GM12875 (cell line): ENCODE measurements around the gene FANCG.
A peak's percentile ranks its signal among the peaks of the same experiment; 100 is the strongest.

Experiments
- H3K4me3 ChIP-seq: one replicate; pipeline ENCODE4 v1.5.1; 2011; ENCODE audit warnings: low read depth, low read length, control low read depth
- TF ChIP-seq, protein P1 (sequence below): IDR thresholded peaks from 2 replicates; pipeline ENCODE4 v1.5.1; 2011; ENCODE audit warnings: low read depth, mild to moderate bottlenecking, control low read depth, inconsistent platforms, low read length, moderate library complexity, borderline replicate concordance; ENCODE audit not compliant: insufficient read depth

The FANCG gene

DNA sequence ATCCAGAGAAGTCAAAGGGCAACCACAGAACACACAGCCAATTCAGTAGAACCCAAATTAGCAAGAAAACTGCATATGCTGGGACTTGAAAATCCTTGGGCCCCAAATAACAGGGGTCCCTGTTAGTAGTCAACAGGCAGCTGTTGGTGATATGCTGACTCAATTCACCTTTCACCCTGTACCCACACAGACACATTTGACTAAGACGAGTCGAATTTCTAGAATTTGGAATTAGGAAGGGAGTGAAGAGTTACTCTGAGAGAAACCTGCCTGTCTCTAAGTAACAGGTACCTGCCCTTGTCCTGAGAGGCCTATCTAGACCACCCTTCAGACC, 6.5 kb downstream of the FANCG start:
- TF ChIP-seq, protein P1, sequence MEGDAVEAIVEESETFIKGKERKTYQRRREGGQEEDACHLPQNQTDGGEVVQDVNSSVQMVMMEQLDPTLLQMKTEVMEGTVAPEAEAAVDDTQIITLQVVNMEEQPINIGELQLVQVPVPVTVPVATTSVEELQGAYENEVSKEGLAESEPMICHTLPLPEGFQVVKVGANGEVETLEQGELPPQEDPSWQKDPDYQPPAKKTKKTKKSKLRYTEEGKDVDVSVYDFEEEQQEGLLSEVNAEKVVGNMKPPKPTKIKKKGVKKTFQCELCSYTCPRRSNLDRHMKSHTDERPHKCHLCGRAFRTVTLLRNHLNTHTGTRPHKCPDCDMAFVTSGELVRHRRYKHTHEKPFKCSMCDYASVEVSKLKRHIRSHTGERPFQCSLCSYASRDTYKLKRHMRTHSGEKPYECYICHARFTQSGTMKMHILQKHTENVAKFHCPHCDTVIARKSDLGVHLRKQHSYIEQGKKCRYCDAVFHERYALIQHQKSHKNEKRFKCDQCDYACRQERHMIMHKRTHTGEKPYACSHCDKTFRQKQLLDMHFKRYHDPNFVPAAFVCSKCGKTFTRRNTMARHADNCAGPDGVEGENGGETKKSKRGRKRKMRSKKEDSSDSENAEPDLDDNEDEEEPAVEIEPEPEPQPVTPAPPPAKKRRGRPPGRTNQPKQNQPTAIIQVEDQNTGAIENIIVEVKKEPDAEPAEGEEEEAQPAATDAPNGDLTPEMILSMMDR: no peak
- H3K4me3 ChIP-seq: no peak overlapping the region

DNA sequence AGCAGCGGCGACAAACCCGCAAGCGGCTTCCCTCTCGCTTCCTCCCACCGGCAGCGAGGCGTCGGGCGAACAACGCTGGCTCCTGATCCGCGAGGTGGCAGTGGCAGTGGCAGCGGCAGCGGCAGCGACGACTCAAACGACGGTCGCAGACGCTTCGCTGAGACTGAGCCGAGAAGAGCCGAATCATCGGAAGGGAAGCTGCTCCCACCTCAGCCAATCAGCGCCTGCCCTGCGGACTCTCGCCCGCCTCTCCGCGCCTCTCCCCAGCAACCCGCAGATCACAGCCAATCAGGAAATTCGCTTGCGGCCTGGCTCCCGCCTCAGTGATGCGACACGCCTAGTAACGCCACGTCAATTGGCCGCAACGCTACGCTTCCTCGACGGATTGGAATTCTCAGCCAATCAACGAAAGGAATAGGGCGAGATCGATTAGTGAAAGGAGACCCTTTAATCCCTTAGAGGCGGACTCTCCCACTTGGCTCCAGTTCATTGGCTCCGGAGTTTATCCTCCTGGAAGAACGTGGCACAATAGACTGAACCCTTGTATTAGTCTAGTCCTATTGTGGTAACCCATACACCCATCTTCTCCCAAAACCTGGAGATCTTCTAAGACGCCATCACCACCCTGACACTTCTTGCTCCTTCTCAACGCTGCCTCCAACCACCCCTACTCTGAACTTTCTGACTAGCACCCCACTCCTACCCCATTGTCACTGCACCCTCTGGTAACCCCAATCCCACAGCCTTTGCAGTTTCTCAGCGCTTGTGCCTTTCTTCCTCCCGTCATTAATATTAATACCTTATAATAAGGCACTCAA, 7.1 kb downstream of the FANCG start, which contains the start of gene VCP:
Gene VCP (minus strand): TSS at position 165 of the 818 bp plus-strand sequence. CDS start 272 bp downstream, outside the sequence.
- TF ChIP-seq, protein P1: no peak
- H3K4me3 ChIP-seq: peak within 1 kb of the TSS; percentile 95

DNA sequence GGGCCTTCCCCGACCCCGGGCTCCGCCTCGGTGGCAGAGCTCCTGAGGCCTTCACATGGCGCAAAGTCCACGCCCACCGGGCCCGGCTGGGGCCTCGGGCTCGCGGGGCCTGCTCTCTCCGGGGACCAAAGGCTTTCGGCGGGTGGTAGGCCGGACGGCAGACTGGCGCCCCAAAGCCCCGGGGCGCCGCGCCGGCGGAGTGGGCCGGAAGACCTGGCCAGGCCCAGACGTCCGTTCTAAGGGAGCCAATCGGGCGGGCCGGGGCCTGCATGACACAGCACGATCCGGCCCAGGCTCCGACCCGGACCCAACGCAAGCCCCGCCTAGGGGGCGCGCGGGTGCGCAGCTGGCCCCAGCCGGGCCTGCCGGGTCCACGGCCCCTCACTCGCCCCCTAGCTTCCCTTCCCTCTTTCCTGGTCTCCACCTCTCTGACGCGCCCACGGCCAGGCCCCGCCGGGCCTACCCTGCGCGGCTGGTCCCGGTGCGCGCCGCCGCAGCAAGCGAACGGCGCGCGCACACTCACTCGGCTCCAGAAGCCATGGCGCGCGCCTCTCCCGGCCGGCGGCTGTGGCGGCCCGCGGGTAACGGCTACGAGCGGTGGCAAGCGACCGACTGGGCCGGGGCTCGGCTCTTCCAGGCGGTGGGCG, 7.8 kb downstream of the FANCG start:
- H3K4me3 ChIP-seq: peak overlapping the region; percentile 95
- TF ChIP-seq, protein P1: peak; percentile 41

DNA sequence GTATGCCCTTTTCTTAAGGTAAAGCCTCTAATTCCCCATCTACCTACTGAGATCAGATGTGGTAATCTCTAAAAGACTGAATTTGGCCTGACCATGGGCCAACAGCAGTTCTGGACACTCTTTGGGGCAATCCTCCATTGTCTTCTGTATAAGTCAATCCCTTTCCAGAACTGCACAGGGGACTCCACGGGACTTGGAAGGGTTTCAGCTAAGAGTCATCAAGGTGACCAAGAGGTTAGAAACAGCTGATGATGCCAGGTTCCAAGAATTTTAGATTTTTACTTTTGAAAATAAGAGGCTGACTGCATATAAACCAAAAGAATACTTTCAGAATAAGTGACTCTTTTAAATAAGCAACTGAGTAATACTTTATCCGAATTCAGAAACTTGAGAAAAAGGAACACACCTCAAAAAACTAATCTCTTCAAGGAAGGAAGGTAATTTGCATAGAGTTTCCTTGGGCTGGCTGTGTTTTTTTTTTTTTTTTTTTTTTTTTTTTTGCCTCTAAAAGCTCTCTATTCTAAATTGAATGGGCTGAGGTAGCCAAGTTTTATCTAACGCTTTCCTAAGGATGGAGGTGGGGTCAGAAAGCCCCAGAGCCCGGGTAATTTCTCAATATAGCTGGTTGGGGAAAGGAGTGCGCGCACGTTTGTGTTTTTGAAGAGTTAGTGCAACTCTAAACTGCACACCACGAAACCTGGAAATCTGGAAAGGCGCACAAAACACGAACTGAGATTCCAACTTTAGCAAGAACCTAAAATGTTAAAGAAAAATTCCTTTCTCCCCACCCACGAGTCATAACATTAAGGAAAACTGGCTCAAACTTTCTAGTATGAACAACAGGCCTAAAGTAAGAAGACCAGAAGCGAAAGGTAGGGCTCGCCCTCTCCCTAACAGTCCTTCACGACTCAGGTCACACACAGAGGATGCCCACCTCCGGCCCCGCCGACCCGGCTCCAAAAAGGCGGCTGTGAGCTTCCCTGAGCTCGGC, 8.6 kb downstream of the FANCG start:
- peak overlapping the region; percentile 95 for H3K4me3 ChIP-seq
- TF ChIP-seq, protein P1: no peak

DNA sequence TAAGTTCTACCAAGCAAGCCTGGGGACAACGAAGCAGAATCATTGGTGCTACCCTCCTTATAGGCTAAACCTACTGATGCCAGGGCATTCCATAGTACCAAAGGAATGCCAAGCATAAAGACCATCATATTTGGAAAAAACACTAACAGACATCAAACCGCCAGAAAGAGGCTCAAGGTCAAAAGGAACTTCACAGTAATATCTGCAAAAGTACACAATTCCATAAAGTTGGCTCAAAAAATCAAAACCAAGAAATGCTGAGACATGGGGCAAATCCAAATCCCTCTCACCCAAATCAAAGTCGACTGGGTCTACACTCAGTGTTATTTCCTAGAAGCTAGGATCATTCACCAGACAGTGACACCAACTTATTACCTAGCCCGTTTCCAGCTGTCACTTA, 10.7 kb downstream of the FANCG start:
- TF ChIP-seq, protein P1: no peak
- H3K4me3 ChIP-seq: no peak overlapping the region

DNA sequence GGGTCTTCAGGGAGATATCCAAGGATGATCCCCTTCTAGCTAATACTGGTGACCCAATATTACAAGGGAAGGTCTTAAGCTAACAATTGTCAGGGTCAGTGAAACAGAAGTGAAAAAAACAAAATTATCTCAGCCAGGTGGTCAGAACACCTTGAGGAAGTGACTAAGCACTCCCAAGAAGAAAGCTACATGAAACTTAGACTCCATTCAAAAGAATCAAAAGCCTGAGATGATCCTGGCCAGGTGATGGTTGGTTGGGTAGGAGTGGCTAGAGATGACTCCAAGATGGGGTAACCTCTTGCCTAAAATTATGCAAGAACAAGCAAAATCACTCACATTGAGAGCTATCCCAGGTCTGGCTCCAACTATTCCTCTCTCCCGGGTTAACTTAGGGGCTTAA, 12.7 kb downstream of the FANCG start:
- TF ChIP-seq, protein P1: no peak
- H3K4me3 ChIP-seq: no peak overlapping the region
